Neural progenitor cell (in vitro differentiated cells): Measurements from ENCODE around the gene TOM1.
A peak's percentile ranks its signal among the peaks of the same experiment; 100 is the strongest.

ENCODE experiments used
- CTCF ChIP-seq: fragments of 200-600 bp; sonication (generic); IDR thresholded peaks from 2 replicates; pipeline ENCODE4 v1.5.1; 2017; ENCODE audit warnings: antibody characterized with exemption, mild to moderate bottlenecking
- EZH2 ChIP-seq: fragments of 200-600 bp; sonication (generic); IDR thresholded peaks from 2 replicates; pipeline ENCODE4 v1.6.1; 2017; ENCODE audit warnings: antibody characterized with exemption, mild to moderate bottlenecking, moderate library complexity
- EZH2phosphoT487 ChIP-seq: fragments of 200-600 bp; sonication (generic); IDR thresholded peaks from 2 replicates; pipeline ENCODE4 v1.6.1; 2017; ENCODE audit warnings: antibody characterized with exemption

- TF ChIP-seq CTCF (peak; percentile 84), EZH2 (no peak), EZH2phosphoT487 (no peak)
Measured at GRCh38 chr22:35350539-35351503, 51.1 kb downstream of the TOM1 start.
